ENCODE results near the gene ZNF668. TPM values are rescaled to one million over a fixed set of nuclear protein-coding genes. Genes with fewer than 3 reads are reported as not detected.
A peak's percentile ranks its signal among the peaks of the same experiment; 100 is the strongest.

ZNF668 gene
- total and polyA plus RNA-seq, 10 donors = 6.2 to 12.5 (median 9.1) TPM

DNA sequence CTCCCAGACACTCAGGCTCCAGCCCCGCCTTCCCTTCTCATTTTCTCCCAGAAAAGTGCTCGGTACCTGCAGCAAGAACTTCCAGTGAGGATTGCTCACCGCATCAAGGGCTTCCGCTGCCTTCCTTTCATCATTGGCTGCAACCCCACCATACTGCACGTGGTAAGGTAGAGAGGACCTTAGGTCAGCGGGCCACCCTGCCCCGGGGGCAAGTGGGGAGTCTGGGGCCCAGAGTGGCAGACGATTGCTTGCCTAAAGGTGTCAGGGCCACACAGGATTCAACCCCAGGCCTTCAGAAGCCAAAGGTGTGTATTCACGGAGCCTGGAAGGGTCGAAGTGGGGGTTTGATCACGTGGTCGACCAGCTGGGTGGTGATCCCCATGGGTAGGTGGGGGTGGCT is 35.6 kb upstream of the ZNF668 start:
- no peaks in the 10 kb centered on the region for H3K9me3 ChIP-seq
- TF ChIP-seq POLR2A (IDR thresholded peaks at IDR 0.05) = no peak
- TF ChIP-seq, protein P1, sequence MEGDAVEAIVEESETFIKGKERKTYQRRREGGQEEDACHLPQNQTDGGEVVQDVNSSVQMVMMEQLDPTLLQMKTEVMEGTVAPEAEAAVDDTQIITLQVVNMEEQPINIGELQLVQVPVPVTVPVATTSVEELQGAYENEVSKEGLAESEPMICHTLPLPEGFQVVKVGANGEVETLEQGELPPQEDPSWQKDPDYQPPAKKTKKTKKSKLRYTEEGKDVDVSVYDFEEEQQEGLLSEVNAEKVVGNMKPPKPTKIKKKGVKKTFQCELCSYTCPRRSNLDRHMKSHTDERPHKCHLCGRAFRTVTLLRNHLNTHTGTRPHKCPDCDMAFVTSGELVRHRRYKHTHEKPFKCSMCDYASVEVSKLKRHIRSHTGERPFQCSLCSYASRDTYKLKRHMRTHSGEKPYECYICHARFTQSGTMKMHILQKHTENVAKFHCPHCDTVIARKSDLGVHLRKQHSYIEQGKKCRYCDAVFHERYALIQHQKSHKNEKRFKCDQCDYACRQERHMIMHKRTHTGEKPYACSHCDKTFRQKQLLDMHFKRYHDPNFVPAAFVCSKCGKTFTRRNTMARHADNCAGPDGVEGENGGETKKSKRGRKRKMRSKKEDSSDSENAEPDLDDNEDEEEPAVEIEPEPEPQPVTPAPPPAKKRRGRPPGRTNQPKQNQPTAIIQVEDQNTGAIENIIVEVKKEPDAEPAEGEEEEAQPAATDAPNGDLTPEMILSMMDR (IDR thresholded peaks at IDR 0.05 in 8 of 11, conservative IDR thresholded peaks at IDR 0.05 in 3 of 11) = no peak
- TF ChIP-seq POLR2AphosphoS5 (IDR thresholded peaks at IDR 0.05) = no peak
- peak overlapping the region in 3 of 8 donors; percentile 87 to 96 (median 95) for H3K27ac ChIP-seq
- peaks cover 11 to 72% (median 48%) of the 10 kb centered on the region in 6 donors for H3K4me1 ChIP-seq
- H3K36me3 ChIP-seq = peaks cover 0 to 44% (median 37%) of the 10 kb centered on the region in 6 donors
- DNase-seq = no peak
- WGBS, 5 donors = 91 to 95% (median 94%) methylated on average over 10 to 12 of the region's 12 CpGs
- peak overlapping the region in 3 of 8 donors; percentile 82 to 97 (median 88) for H3K4me3 ChIP-seq
- no peaks in the 10 kb centered on the region for H3K27me3 ChIP-seq (replicated peaks in 1 of 7)
- intact Hi-C loops (cut with DNase I; ENCODE audit: low total_unique reads) = no loop called here

DNA sequence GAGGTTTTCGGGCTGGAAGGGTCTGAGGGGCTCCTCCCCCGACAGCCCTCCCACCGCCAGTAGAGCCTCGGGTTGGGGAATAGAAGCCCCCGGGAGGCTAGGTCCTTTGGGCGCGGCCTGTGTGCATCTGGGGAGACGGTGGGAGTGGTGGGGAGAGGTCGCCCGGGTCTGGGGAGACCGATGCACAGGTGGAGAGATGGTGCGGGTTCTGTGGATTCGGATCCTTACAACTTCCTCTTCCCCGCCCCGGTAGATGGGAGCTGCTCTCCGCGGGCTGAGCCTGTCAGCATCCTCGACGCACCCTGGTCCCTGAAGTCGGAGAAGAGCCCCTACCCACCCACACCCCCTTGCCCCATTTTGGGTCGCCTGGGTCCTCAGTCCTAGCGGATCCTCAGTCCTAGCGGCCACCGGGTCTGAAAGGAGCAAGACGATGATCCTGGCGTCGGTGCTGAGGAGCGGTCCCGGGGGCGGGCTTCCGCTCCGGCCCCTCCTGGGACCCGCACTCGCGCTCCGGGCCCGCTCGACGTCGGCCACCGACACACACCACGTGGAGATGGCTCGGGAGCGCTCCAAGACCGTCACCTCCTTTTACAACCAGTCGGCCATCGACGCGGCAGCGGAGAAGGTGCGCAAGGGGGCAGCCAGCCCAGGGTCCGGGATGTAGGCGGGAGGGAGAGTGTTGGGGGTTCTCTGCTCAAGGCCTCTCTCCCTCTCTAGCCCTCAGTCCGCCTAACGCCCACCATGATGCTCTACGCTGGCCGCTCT is 34.9 kb upstream of the ZNF668 start:
- Histone ChIP-seq H3K27me3 (replicated peaks in 1 of 7) (no peaks in the 10 kb centered on the region), H3K36me3 (peaks cover 0 to 44% (median 37%) of the 10 kb centered on the region in 6 donors), H3K9me3 (no peaks in the 10 kb centered on the region), H3K27ac (peak overlapping the region; percentile 84 to 96 (median 88)), H3K4me1 (peaks cover 11 to 65% (median 47%) of the 10 kb centered on the region in 6 donors), H3K4me3 (peak overlapping the region; percentile 75 to 97 (median 86))
- intact Hi-C loops (cut with DNase I; ENCODE audit: low total_unique reads) = no loop called here
- WGBS, 5 donors = 51 to 57% (median 54%) methylated on average over 28 to 55 of the region's 57 CpGs
- TF ChIP-seq, protein P1 (IDR thresholded peaks at IDR 0.05 in 8 of 11, conservative IDR thresholded peaks at IDR 0.05 in 3 of 11) = no peak
- TF ChIP-seq POLR2A (IDR thresholded peaks at IDR 0.05) (no peak), POLR2AphosphoS5 (IDR thresholded peaks at IDR 0.05) (no peak)
- no peak for DNase-seq

GRCh38 chr16:31108035-31108793 is 34.2 kb upstream of the ZNF668 start, which contains the start of gene BCKDK:
TSS of gene BCKDK (plus strand) at chr16:31108386. CDS start at chr16:31109224, 838 bp downstream.
- DNase-seq = peak; percentile 95
- Histone ChIP-seq H3K9me3 (no peaks in the 10 kb centered on the region), H3K4me1 (peaks cover 11 to 58% (median 40%) of the 10 kb centered on the region in 6 donors), H3K27ac (peak within 1 kb of the TSS; percentile 84 to 96 (median 88)), H3K36me3 (peaks cover 0 to 42% (median 37%) of the 10 kb centered on the region in 6 donors), H3K4me3 (peak within 1 kb of the TSS; percentile 75 to 97 (median 86)), H3K27me3 (replicated peaks in 1 of 7) (no peaks in the 10 kb centered on the region)
- WGBS, 5 donors = 4 to 14% (median 5%) methylated on average over 17 to 68 of the region's 68 CpGs
- TF ChIP-seq POLR2AphosphoS5 (IDR thresholded peaks at IDR 0.05) (peak; percentile 91 to 92 (median 91)), POLR2A (IDR thresholded peaks at IDR 0.05) (no peak)
- TF ChIP-seq, protein P1 (IDR thresholded peaks at IDR 0.05 in 8 of 11, conservative IDR thresholded peaks at IDR 0.05 in 3 of 11) = no peak
- intact Hi-C loops (cut with DNase I; ENCODE audit: low total_unique reads) = no loop called here

Data from spleen (tissue), 11 donors.